ENCODE measurements around the gene FGD3.

GRCh38 chr9:93061260-93061751 lies 114.0 kb downstream of the FGD3 start:
- TF ChIP-seq CTCF (optimal IDR thresholded peaks at IDR 0.05 in 1 of 3, IDR thresholded peaks at IDR 0.05 in 1 of 3, conservative IDR thresholded peaks at IDR 0.05 in 1 of 3; ENCODE audit: extremely low read depth in 1 of 3, insufficient read depth in 2 of 3, low read length in 3 of 3) = no peak
- no peak for TF ChIP-seq EZH2 (IDR thresholded peaks at IDR 0.05; ENCODE audit: low read length)

Data from keratinocyte (primary cell).